Stomach (tissue), 9 donors: ENCODE results near the gene CYP4F3. TPM values are rescaled to one million over a fixed set of nuclear protein-coding genes. Genes with fewer than 3 reads are reported as not detected.
A peak's percentile ranks its signal among the peaks of the same experiment; 100 is the strongest.

Experiments
- DNase-seq, 2 donors: peaks; one replicate each; pipeline versions ENCODE4 v3.0.0 to v3.0.0-alpha.2; 2013 to 2019
- H3K27ac ChIP-seq, 5 donors: fragments of 200-600 bp in 4 of 5; sonication (generic) in 4 of 5; one replicate each; pipeline ENCODE4 v1.5.1; 2013 to 2019; ENCODE audit warnings: mild to moderate bottlenecking in 1 of 5, moderate library complexity in 1 of 5
- H3K27me3 ChIP-seq, 3 donors: fragments of 200-600 bp; sonication (generic); one replicate each; pipeline ENCODE4 v1.5.1; 2017 to 2019; ENCODE audit warnings: mixed run types in 1 of 3
- H3K36me3 ChIP-seq, 4 donors: fragments of 200-600 bp; sonication (generic); 1 replicate in 3 of 4; 2 replicates in 1 of 4; pipeline ENCODE4 v1.5.1; 2016 to 2019
- H3K4me1 ChIP-seq, 4 donors: fragments of 200-600 bp; sonication (generic); one replicate each; pipeline ENCODE4 v1.5.1; 2016 to 2019
- H3K4me3 ChIP-seq, 4 donors: fragments of 200-600 bp; sonication (generic) in 3 of 4; one replicate each; pipeline ENCODE4 v1.5.1; 2016 to 2019; ENCODE audit warnings: mild to moderate bottlenecking in 1 of 4
- H3K9me3 ChIP-seq, 4 donors: fragments of 200-600 bp; sonication (generic); one replicate each; pipeline ENCODE4 v1.5.1; 2016 to 2019
- EP300 ChIP-seq: sonication (generic); formaldehyde crosslinking; IDR thresholded peaks from one replicate; pipeline ENCODE4 v1.6.1; 2017; ENCODE audit warnings: antibody characterized with exemption
- POLR2A ChIP-seq, 4 donors: fragments of 450-650 bp; IDR thresholded peaks; one replicate each; pipeline ENCODE4 v1.6.1; 2016; ENCODE audit warnings: antibody characterized with exemption in 4 of 4, control low read depth in 2 of 4, mild to moderate bottlenecking in 1 of 4, moderate library complexity in 1 of 4
- POLR2AphosphoS5 ChIP-seq, 3 donors: sonication (generic); formaldehyde crosslinking; IDR thresholded peaks; one replicate each; pipeline ENCODE4 v1.6.1; 2016; ENCODE audit warnings: antibody characterized with exemption in 3 of 3
- WGBS, 5 donors: extraction: QIAGEN DNeasy Blood & Tissue Kit in 3 of 5; methylation state at CpG; one replicate each; pipeline versions ENCODE4 v1.1.5 to v1.1.7; 2013 to 2018; 5-methylcytosine and 5-hydroxymethylcytosine counted together
- intact Hi-C: fragments of 100-400 bp; cut with DNase I; formaldehyde crosslinking; loops from one replicate; pipeline ENCODE4 v1.15.1; 2023; ENCODE audit warnings: low total_unique reads
- polyA plus RNA-seq, 3 donors: library from polyadenylated mRNA; stranded (reverse); fragments of 200-250 nt; gene quantifications; one replicate each; pipeline ENCODE4 v1.2.3, GENCODE V29; 2013
- small RNA-seq, 4 donors: library from RNA; depleted of rRNA; stranded (forward); fragments of <200 nt; gene quantifications; one replicate each; pipeline ENCODE3, GENCODE V24; 2016
- total RNA-seq, 5 donors: library from RNA; depleted of rRNA; stranded (reverse); fragments of >200 nt; gene quantifications; one replicate each; pipeline versions ENCODE4 v1.1.0 to v1.2.3, GENCODE V29; 2014 to 2016
- TF ChIP-seq, protein P1 (sequence below), 7 experiments: fragments of 450-650 bp in 4 of 7; fragments of 200-600 bp in 3 of 7; sonication (generic) in 3 of 7; IDR thresholded peaks; one replicate each; pipeline ENCODE4 v1.5.1; 2016 to 2019; ENCODE audit warnings: antibody characterized with exemption in 7 of 7, control low read depth in 2 of 7, mild to moderate bottlenecking in 1 of 7
- donor health status: healthy with polysubstance abuse.
- donor health status: Bipolar disorder and iron deficiency.
- donor health status: healthy.

The CYP4F3 gene
- total and polyA plus RNA-seq, 8 donors, result 0.25 to 100 (median 5.4) TPM

DNA sequence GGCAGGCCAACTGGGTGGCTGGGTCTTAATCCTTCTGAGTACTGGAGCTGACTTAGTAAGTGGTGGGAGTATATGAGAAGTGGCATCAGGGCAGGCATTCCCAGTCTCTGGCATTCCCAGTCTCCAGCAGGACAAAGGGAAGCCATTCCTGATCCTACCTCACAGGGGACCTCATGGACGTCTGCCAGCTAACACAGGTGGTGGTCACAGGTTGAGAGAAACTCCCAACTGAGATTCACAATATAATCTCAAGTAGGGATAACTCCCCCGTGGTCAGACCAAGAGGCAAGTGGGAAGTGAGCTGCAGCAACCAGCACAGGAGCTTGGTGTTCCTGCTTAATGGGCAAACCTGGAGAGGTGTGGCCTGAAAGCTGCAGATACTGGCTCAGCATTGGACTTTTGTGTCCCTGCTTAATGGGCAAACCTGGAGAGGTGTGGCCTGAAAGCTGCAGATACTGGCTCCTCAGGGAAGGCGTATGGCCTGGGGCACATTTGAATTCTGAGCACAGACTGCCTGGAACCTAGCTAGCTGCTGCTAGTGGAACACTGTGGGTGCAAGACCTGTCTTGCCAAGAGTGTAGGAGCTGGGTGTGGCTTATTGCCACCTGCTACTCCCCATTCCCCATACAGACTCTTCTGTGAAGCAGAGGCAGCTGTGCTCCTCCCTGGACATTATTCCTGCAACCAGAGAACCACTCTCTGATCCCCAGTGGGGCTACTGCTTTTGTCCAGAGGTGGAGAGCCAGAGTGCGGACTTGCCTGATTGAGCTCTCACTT, 61.2 kb downstream of the CYP4F3 start:
- peak in 1 of 2 donors; percentile 68 for DNase-seq
- TF ChIP-seq EP300 (no peak), POLR2A (IDR thresholded peaks at IDR 0.05) (no peak), POLR2AphosphoS5 (IDR thresholded peaks at IDR 0.05) (no peak)
- TF ChIP-seq, protein P1, sequence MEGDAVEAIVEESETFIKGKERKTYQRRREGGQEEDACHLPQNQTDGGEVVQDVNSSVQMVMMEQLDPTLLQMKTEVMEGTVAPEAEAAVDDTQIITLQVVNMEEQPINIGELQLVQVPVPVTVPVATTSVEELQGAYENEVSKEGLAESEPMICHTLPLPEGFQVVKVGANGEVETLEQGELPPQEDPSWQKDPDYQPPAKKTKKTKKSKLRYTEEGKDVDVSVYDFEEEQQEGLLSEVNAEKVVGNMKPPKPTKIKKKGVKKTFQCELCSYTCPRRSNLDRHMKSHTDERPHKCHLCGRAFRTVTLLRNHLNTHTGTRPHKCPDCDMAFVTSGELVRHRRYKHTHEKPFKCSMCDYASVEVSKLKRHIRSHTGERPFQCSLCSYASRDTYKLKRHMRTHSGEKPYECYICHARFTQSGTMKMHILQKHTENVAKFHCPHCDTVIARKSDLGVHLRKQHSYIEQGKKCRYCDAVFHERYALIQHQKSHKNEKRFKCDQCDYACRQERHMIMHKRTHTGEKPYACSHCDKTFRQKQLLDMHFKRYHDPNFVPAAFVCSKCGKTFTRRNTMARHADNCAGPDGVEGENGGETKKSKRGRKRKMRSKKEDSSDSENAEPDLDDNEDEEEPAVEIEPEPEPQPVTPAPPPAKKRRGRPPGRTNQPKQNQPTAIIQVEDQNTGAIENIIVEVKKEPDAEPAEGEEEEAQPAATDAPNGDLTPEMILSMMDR (IDR thresholded peaks at IDR 0.05), result no peak
- H3K27me3 ChIP-seq, result no peaks in the 10 kb centered on the region
- no peak overlapping the region for H3K4me3 ChIP-seq
- peak overlapping the region in 1 of 5 donors; percentile 8 for H3K27ac ChIP-seq
- H3K9me3 ChIP-seq, result no peaks in the 10 kb centered on the region
- intact Hi-C loops, result no loop called here
- WGBS, 5 donors, result 35 to 68% (median 50%) methylated on average over 4 of the region's 4 CpGs
- H3K36me3 ChIP-seq, result peaks cover 0 to 19% (median 12%) of the 10 kb centered on the region in 4 donors
- peaks cover 9 to 19% (median 16%) of the 10 kb centered on the region in 4 donors for H3K4me1 ChIP-seq

DNA sequence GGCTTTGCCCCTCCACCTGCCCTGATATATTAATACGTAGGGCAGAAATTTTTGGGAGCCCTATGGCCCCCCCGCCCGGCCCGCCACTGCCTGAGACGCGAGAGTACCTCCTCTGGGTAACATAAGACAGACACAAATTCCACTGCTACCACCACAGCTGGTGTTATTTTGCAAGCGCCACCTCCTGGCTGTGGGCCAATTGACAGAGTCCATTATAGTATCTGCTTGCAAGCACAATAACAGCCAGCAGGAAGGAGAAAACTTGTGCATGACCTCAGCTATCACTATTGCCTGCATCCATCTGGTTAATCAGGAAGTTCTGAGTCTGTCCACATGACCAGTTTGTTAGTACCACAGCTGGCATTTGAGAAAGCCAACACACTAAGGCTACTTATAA, 61.8 kb downstream of the CYP4F3 start:
- Histone ChIP-seq H3K27me3 (no peaks in the 10 kb centered on the region), H3K27ac (no peak overlapping the region), H3K9me3 (no peaks in the 10 kb centered on the region), H3K36me3 (peaks cover 0 to 13% (median 6%) of the 10 kb centered on the region in 4 donors), H3K4me1 (peaks cover 9 to 19% (median 16%) of the 10 kb centered on the region in 4 donors), H3K4me3 (no peak overlapping the region)
- no peak for TF ChIP-seq EP300
- TF ChIP-seq, protein P1 (IDR thresholded peaks at IDR 0.05), result no peak
- TF ChIP-seq POLR2A (IDR thresholded peaks at IDR 0.05), result no peak
- TF ChIP-seq POLR2AphosphoS5 (IDR thresholded peaks at IDR 0.05), result peak in 2 of 3 donors; percentile 19 to 59
- peak; percentile 64 to 89 for DNase-seq
- WGBS, 5 donors, result 7 to 14% (median 9%) methylated on average over 5 to 7 of the region's 7 CpGs
- intact Hi-C loops, result no loop called here

Small RNAs within 50 kb of the gene (small RNA-seq; reads per million reads assigned to genes)
- 0 reads per million in 4 donors for gene AD000091.1

Other genes with a start within 250 kb of the CYP4F3 start
- 100 to 1,000 TPM in 3 of 5 donors, 10 to 100 TPM in 2; 67.8 to 320 (median 120) TPM for gene AKAP8L, start 221.9 kb upstream of the CYP4F3 start, total RNA-seq
- gene AKAP8L, start 221.9 kb upstream of the CYP4F3 start, polyA plus RNA-seq, result 100 to 1,000 TPM in 1 of 3 donors, 10 to 100 TPM in 2; 73.4 to 106 (median 73.7) TPM
- gene WIZ, start 190.9 kb upstream of the CYP4F3 start, total RNA-seq, result 100 to 1,000 TPM in 1 of 5 donors, 10 to 100 TPM in 4; 15.2 to 124 (median 60.3) TPM
- gene WIZ, start 190.9 kb upstream of the CYP4F3 start, polyA plus RNA-seq, result 10 to 100 TPM; 13.9 to 16.1 (median 14.2) TPM
- 10 to 100 TPM in 2 of 5 donors, 1 to 10 TPM in 3; 1.1 to 21.2 (median 7.8) TPM for gene RASAL3, start 176.4 kb upstream of the CYP4F3 start, total RNA-seq
- 1 to 10 TPM; 2.1 to 3.5 (median 2.5) TPM for gene RASAL3, start 176.4 kb upstream of the CYP4F3 start, polyA plus RNA-seq
- not detected for gene PGLYRP2, start 161.4 kb upstream of the CYP4F3 start, total RNA-seq
- gene PGLYRP2, start 161.4 kb upstream of the CYP4F3 start, polyA plus RNA-seq, result not detected
- gene CYP4F22, start 132.4 kb upstream of the CYP4F3 start, total RNA-seq, result 10 to 100 TPM in 1 of 5 donors, 1 to 10 TPM in 1, under 1 TPM in 1, not detected in 2; 0.14 to 21.6 (median 1.8) TPM
- gene CYP4F22, start 132.4 kb upstream of the CYP4F3 start, polyA plus RNA-seq, result 1 to 10 TPM in 1 of 3 donors, under 1 TPM in 2; 0.12 to 1.1 (median 0.35) TPM
- gene CYP4F8, start 25.7 kb upstream of the CYP4F3 start, total RNA-seq, result not detected
- gene CYP4F8, start 25.7 kb upstream of the CYP4F3 start, polyA plus RNA-seq, result not detected
- gene CYP4F12, start 32.2 kb downstream of the CYP4F3 start, total RNA-seq, result 100 to 1,000 TPM in 1 of 5 donors, 10 to 100 TPM in 4; 16.1 to 113 (median 38.2) TPM
- gene CYP4F12, start 32.2 kb downstream of the CYP4F3 start, polyA plus RNA-seq, result 10 to 100 TPM in 2 of 3 donors, 1 to 10 TPM in 1; 2.5 to 47.1 (median 10.2) TPM
- gene OR10H2, start 87.1 kb downstream of the CYP4F3 start, total RNA-seq, result not detected
- not detected for gene OR10H2, start 87.1 kb downstream of the CYP4F3 start, polyA plus RNA-seq
- gene OR10H3, start 97.1 kb downstream of the CYP4F3 start, total RNA-seq, result not detected
- not detected for gene OR10H3, start 97.1 kb downstream of the CYP4F3 start, polyA plus RNA-seq
- not detected for gene OR10H5, start 146.8 kb downstream of the CYP4F3 start, total RNA-seq
- not detected for gene OR10H5, start 146.8 kb downstream of the CYP4F3 start, polyA plus RNA-seq
- not detected for gene OR10H1, start 174.8 kb downstream of the CYP4F3 start, total RNA-seq
- gene OR10H1, start 174.8 kb downstream of the CYP4F3 start, polyA plus RNA-seq, result not detected